Subcutaneous adipose tissue (tissue), 4 donors: ENCODE results near the gene ODC1. TPM values are rescaled to one million over a fixed set of nuclear protein-coding genes. Genes with fewer than 3 reads are reported as not detected.

ENCODE experiments used
- CTCF ChIP-seq: fragments of 450-650 bp; IDR thresholded peaks from one replicate; pipeline ENCODE4 v1.5.1; 2016; ENCODE audit warnings: low read depth, mild to moderate bottlenecking, control low read depth, antibody characterized with exemption, moderate library complexity
- total RNA-seq, 4 donors: library from RNA; depleted of rRNA; stranded (reverse); fragments of >200 nt; gene quantifications; one replicate each; pipeline ENCODE4 v1.1.0, GENCODE V29; 2016

Gene ODC1
- total RNA-seq, 4 donors from 2014 or later = 25.8 to 55.3 (median 31.1) TPM

- TF ChIP-seq CTCF = no peak
Observed at GRCh38 chr2:10457846-10458598, 9.9 kb upstream of the ODC1 start.

- no peak for TF ChIP-seq CTCF
Observed at GRCh38 chr2:10454505-10454904, 6.4 kb upstream of the ODC1 start.

GRCh38 chr2:10453905-10454298 is 5.8 kb upstream of the ODC1 start:
- TF ChIP-seq CTCF = no peak

- TF ChIP-seq CTCF = no peak
Observed at GRCh38 chr2:10452956-10453904, 5.1 kb upstream of the ODC1 start.

GRCh38 chr2:10452312-10452711 is 4.2 kb upstream of the ODC1 start:
- TF ChIP-seq CTCF = no peak

GRCh38 chr2:10451819-10452218 is 3.7 kb upstream of the ODC1 start:
- no peak for TF ChIP-seq CTCF

GRCh38 chr2:10449838-10450691 is 1.9 kb upstream of the ODC1 start:
- no peak for TF ChIP-seq CTCF
